PC-9 (cell line): ENCODE data around the gene SLC38A7. TPM values are rescaled to one million over a fixed set of nuclear protein-coding genes. Genes with fewer than 3 reads are reported as not detected.
"Not testable (repeated sequence)": the region's sequence is repeated elsewhere in the genome, so short reads cannot be mapped to it uniquely, and the experiment has no call there.

ENCODE experiments used
- BruUV-seq: library from RNA; stranded (reverse); fragments of 400-500 nt; replicated peaks from 2 replicates; lab custom pipeline; 2021; lab: Mats Ljungman, UMichigan
- CTCF ChIA-PET: fragments of 300-600 bp; sonication (Branson Sonifier 250); formaldehyde crosslinking; loops from one replicate; lab custom pipeline; 2022; ENCODE audit warnings: antibody characterized with exemption; lab: Charles Lee
- POLR2A ChIA-PET: fragments of 300-600 bp; sonication (Branson Sonifier 250); formaldehyde crosslinking; loops from one replicate; lab custom pipeline; 2022; ENCODE audit warnings: antibody characterized with exemption; ENCODE audit not compliant: unreplicated experiment; lab: Charles Lee
- DNase-seq, 2 experiments: peaks; one replicate each; pipeline versions ENCODE4 v3.0.0 to v3.0.0-alpha.2; 2015 to 2022; ENCODE audit warnings: mixed read lengths in 1 of 2
- H2AFZ ChIP-seq: fragments of 200-600 bp; sonication (generic); 2 replicates; pipeline ENCODE4 v1.8.1; 2017; ENCODE audit warnings: antibody characterized with exemption
- H3F3A ChIP-seq: fragments of 200-600 bp; sonication (generic); 2 replicates; pipeline ENCODE4 v1.8.1; 2017; ENCODE audit warnings: antibody characterized with exemption, mild to moderate bottlenecking, low read depth; ENCODE audit not compliant: insufficient read depth
- H3K27ac ChIP-seq: fragments of 200-600 bp; sonication (generic); 2 replicates; pipeline ENCODE4 v1.6.1; 2016; ENCODE audit warnings: mixed run types
- H3K27me3 ChIP-seq: fragments of 200-600 bp; sonication (generic); 2 replicates; pipeline ENCODE4 v1.6.1; 2016; ENCODE audit warnings: low read depth, mixed run types; ENCODE audit not compliant: insufficient read depth
- H3K36me3 ChIP-seq: fragments of 200-600 bp; sonication (generic); 2 replicates; pipeline ENCODE4 v1.6.1; 2016; ENCODE audit warnings: low read depth, mixed run types
- H3K4me1 ChIP-seq: fragments of 200-600 bp; sonication (generic); replicated peaks from 2 replicates; pipeline ENCODE4 v1.6.1; 2016; ENCODE audit warnings: mixed run types; ENCODE audit not compliant: insufficient read depth
- H3K4me2 ChIP-seq: fragments of 200-600 bp; sonication (generic); 2 replicates; pipeline ENCODE4 v1.6.1; 2017; ENCODE audit warnings: mixed run types
- H3K4me3 ChIP-seq: fragments of 200-600 bp; sonication (generic); 2 replicates; pipeline ENCODE4 v1.6.1; 2016; ENCODE audit warnings: mixed run types
- H3K79me2 ChIP-seq: fragments of 200-600 bp; sonication (generic); 2 replicates; pipeline ENCODE4 v1.6.1; 2017; ENCODE audit warnings: low read depth, mixed run types
- H3K9me2 ChIP-seq: fragments of 200-600 bp; sonication (generic); 2 replicates; pipeline ENCODE4 v1.8.1; 2017; ENCODE audit warnings: mild to moderate bottlenecking; ENCODE audit not compliant: insufficient read depth
- H3K9me3 ChIP-seq: fragments of 200-600 bp; sonication (generic); 2 replicates; pipeline ENCODE4 v1.8.1; 2016; ENCODE audit warnings: low read depth; ENCODE audit not compliant: insufficient read depth
- H4K20me1 ChIP-seq: fragments of 200-600 bp; sonication (generic); 2 replicates; pipeline ENCODE4 v1.8.1; 2017; ENCODE audit not compliant: insufficient read depth
- EZH2 ChIP-seq: fragments of 200-600 bp; sonication (generic); IDR thresholded peaks from 2 replicates; pipeline ENCODE4 v1.8.0; 2017; ENCODE audit warnings: antibody characterized with exemption, low read depth
- intact Hi-C: fragments of 100-400 bp; cut with micrococcal nuclease; formaldehyde crosslinking; loops from one replicate; pipeline ENCODE4 v1.10.0; 2022; ENCODE audit not compliant: unreplicated experiment
- total RNA-seq: library from RNA; stranded (reverse); gene quantifications from 2 replicates; pipeline ENCODE4 v1.2.3, GENCODE V29; 2021
- TF ChIP-seq, protein P1 (sequence below): fragments of 200-600 bp; sonication (generic); conservative IDR thresholded peaks from 2 replicates; pipeline ENCODE4 v1.6.1; 2017; ENCODE audit warnings: mixed run types, antibody characterized with exemption, mild to moderate bottlenecking, moderate library complexity

The SLC38A7 gene
- total RNA-seq, 1 experiment from 2014 or later = 18.6 TPM

DNA sequence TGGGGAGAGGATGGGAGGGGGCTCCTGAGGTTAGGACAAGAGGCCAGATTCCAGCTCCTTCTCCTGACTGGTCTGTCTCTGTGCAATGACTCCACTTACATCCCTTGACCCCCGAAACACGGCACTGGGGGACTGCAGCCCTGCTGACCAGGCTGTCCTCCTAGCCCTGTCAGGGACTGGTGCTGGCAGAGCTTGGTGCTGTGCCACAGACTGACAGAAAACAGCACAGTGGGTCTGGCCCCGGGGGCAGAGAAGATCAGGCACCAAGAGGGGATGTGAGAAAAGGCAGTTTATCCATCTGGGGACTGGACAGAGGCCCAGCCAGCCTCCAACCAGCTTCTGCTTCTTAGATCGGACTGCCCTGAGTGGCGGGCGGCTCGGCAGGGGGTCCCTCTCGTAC is 19.4 kb downstream of the SLC38A7 start:
- Histone ChIP-seq H3K27me3 (no peaks in the 10 kb centered on the region), H3K79me2 (no peaks in the 10 kb centered on the region), H2AFZ (no peak overlapping the region), H3K4me2 (no peak overlapping the region), H3K4me3 (no peak overlapping the region), H3K9me2 (no peaks in the 10 kb centered on the region), H3K27ac (no peak overlapping the region), H4K20me1 (no peaks in the 10 kb centered on the region), H3K36me3 (no peaks in the 10 kb centered on the region), H3K9me3 (no peaks in the 10 kb centered on the region), H3F3A (peaks cover 4% of the 10 kb centered on the region; the same call in 1 of the 2 replicates), H3K4me1 (no peaks in the 10 kb centered on the region)
- CTCF ChIA-PET = interaction anchor here (0.6 kb wide), 1 partner anchor 213 kb away, joined by 3 read pairs; no protein-coding TSS in a partner anchor
- TF ChIP-seq EZH2 = no peak
- TF ChIP-seq, protein P1, sequence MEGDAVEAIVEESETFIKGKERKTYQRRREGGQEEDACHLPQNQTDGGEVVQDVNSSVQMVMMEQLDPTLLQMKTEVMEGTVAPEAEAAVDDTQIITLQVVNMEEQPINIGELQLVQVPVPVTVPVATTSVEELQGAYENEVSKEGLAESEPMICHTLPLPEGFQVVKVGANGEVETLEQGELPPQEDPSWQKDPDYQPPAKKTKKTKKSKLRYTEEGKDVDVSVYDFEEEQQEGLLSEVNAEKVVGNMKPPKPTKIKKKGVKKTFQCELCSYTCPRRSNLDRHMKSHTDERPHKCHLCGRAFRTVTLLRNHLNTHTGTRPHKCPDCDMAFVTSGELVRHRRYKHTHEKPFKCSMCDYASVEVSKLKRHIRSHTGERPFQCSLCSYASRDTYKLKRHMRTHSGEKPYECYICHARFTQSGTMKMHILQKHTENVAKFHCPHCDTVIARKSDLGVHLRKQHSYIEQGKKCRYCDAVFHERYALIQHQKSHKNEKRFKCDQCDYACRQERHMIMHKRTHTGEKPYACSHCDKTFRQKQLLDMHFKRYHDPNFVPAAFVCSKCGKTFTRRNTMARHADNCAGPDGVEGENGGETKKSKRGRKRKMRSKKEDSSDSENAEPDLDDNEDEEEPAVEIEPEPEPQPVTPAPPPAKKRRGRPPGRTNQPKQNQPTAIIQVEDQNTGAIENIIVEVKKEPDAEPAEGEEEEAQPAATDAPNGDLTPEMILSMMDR = no peak
- no peak for DNase-seq
- no TSS peak for BruUV-seq
- POLR2A ChIA-PET = interaction anchor here (1.0 kb wide), 1 partner anchor 14 kb away, joined by 5 read pairs; no protein-coding TSS in a partner anchor
- intact Hi-C loops = no loop called here

DNA sequence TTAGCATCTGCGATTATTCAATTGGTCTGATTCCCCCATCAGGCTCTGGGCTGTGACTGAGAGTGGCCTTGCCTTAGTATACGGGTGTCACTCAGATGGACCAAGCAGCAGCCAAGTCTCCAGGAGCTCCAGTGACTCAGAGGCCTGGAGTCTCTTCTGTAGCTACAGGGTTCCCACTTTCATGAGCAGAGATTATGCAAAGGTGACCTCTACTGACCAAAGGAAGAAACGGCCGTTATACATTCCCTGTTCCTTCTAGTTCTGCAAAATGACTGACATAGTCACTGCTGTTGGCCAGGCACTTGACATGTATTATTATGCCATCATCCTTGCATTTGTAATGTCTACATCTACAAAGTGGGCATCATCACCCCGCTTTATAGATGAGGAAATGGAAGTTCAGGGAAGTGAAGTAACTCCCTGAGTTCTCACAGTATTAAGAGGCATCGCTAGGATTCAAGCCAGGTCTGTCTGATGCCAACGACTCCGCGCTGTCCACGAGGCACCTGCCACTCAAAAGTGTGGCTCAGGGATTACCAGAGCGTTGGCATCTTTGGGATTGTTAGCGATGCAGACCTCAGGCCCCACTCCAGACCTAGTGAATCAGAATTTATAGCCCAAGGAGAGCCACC is 23.3 kb downstream of the SLC38A7 start:
- H3K4me1 ChIP-seq = no peaks in the 10 kb centered on the region
- H3K9me3 ChIP-seq = no peaks in the 10 kb centered on the region
- no peaks in the 10 kb centered on the region for H3K36me3 ChIP-seq
- no peak overlapping the region for H2AFZ ChIP-seq
- no peaks in the 10 kb centered on the region for H3K27me3 ChIP-seq
- DNase-seq = peak; percentile 51 to 86
- intact Hi-C loops = loop anchor here (2.0 to 5.0 kb wide), 4 partner anchors 33 to 364 kb away; partner anchors contain the start of genes CNOT1 and PRSS54
- H3K9me2 ChIP-seq = no peaks in the 10 kb centered on the region
- H3K27ac ChIP-seq = no peak overlapping the region
- peaks cover 4% of the 10 kb centered on the region; the same call in 1 of the 2 replicates for H3F3A ChIP-seq
- ChIA-PET POLR2A (interaction anchor here (0.6 kb wide), 2 partner anchors 23 to 146 kb away, joined by 3 to 6 read pairs; partner anchors contain the start of genes SETD6 and SLC38A7), CTCF (interaction anchor here (0.5 to 1.5 kb wide), 18 partner anchors 9 to 638 kb away, joined by 3 to 11 read pairs (median 4); partner anchors contain the start of gene SLC38A7)
- no TSS peak for BruUV-seq
- H3K4me3 ChIP-seq = no peak overlapping the region
- H3K4me2 ChIP-seq = no peak overlapping the region
- H3K79me2 ChIP-seq = no peaks in the 10 kb centered on the region
- TF ChIP-seq EZH2 = no peak
- TF ChIP-seq, protein P1 = peak; percentile 73
- no peaks in the 10 kb centered on the region for H4K20me1 ChIP-seq

DNA sequence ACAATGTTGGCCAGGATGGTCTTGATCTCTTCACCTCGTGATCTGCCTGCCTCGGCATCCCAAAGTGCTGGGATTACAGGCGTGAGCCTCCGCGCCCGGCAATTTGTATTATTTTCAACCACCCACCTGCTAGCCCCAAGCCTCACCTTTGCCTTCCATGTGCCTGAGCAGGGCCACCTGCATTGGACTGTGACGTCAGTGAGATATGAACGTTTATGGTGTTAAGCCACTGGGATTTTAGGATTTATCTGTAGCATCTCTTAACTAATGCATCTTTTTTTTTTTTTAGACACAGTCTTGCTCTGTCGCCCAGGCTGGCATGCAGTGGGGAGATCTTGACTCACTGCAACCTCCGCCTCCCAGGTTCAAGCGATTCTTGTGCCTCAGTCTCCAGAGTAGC is 24.7 kb downstream of the SLC38A7 start:
- BruUV-seq, CTCF ChIA-PET: not testable (repeated sequence)
- intact Hi-C loops = loop anchor here (2.0 to 10.0 kb wide), 5 partner anchors 31 to 635 kb away; partner anchors contain the start of genes CNOT1, MMP15 and PRSS54

More for the DNA sequence above, 24.7 kb downstream of the SLC38A7 start:
- H4K20me1 ChIP-seq, H3K4me1 ChIP-seq, H3K4me3 ChIP-seq, DNase-seq, H3K27ac ChIP-seq, H3K9me2 ChIP-seq, H2AFZ ChIP-seq, H3K79me2 ChIP-seq, H3K9me3 ChIP-seq, POLR2A ChIA-PET, H3K36me3 ChIP-seq, H3K27me3 ChIP-seq, H3F3A ChIP-seq, H3K4me2 ChIP-seq: not testable (repeated sequence)
